ENCODE data around the gene ZNF566. TPM values are rescaled to one million over a fixed set of nuclear protein-coding genes. Genes with fewer than 3 reads are reported as not detected.

The ZNF566 gene
- total and polyA plus RNA-seq, 2 of the 13 experiments (the other 11 are each of a cell fraction or from before 2014, with no cell fraction given) = 4.8 to 13.7 TPM

DNA sequence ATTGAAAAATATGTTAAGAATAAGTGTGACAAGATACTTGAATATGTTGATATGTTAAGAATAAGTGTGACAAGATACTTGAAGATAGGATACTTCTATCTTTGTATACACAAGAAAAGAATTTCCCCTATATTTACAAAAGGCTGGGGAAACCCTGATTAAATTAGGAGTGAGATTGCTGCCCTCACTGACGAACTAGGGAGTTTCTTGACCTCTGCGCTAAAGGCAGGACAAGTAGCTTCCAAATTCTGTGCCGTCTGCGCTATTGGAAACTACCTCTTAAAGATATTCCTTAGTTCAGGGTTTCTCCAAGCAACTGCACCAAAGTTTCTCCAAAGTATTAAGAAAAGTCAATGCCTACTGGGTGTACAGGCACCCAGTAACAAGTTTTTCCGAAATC lies 38.0 kb upstream of the ZNF566 start:
- intact Hi-C loops (cut with micrococcal nuclease; ENCODE audit: unreplicated experiment) = loop anchor here (2.0 kb wide), 1 partner anchor 39 kb away; the partner anchor contains the start of gene ZNF566
- Histone ChIP-seq H3K27ac (ENCODE audit: extremely low read length, insufficient read depth, low read length) (peak overlapping the region; percentile 86), H3K79me2 (ENCODE audit: insufficient read depth, low read length) (peaks cover 23% of the 10 kb centered on the region), H3K9me3 (ENCODE audit: low read length) (peaks cover 18% of the 10 kb centered on the region), H3K36me3 (replicated peaks in 1 of 2; ENCODE audit: control insufficient read depth in 1 of 2, insufficient read depth in 2 of 2, low read length in 2 of 2) (peaks cover 0 to 12% of the 10 kb centered on the region in 2 experiments; a peak in 2 of 5 replicates), H3K4me1 (ENCODE audit: insufficient read depth, low read length) (peaks cover 18% of the 10 kb centered on the region), H2AFZ (ENCODE audit: low read length) (no peak overlapping the region), H3K4me2 (ENCODE audit: low read depth, low read length) (peak overlapping the region; percentile 100), H3K27me3 (ENCODE audit: control insufficient read depth in 1 of 2, insufficient read depth in 2 of 2, low read length in 2 of 2) (no peaks in the 10 kb centered on the region; a peak in 1 of 5 replicates), H3K4me3 (replicated peaks in 1 of 3; ENCODE audit: insufficient read depth in 1 of 3, low read depth in 2 of 3, low read length in 3 of 3) (peak overlapping the region; percentile 73 to 93 (median 85); a peak in 5 of 6 replicates), H3K9ac (ENCODE audit: insufficient read depth, low read depth, low read length) (peak overlapping the region; percentile 90), H4K20me1 (ENCODE audit: insufficient read depth, low read length) (no peaks in the 10 kb centered on the region)
- TF ChIP-seq, protein P1, sequence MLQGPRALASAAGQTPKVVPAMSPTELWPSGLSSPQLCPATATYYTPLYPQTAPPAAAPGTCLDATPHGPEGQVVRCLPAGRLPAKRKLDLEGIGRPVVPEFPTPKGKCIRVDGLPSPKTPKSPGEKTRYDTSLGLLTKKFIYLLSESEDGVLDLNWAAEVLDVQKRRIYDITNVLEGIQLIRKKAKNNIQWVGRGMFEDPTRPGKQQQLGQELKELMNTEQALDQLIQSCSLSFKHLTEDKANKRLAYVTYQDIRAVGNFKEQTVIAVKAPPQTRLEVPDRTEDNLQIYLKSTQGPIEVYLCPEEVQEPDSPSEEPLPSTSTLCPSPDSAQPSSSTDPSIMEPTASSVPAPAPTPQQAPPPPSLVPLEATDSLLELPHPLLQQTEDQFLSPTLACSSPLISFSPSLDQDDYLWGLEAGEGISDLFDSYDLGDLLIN (CRISPR knock-in tag; IDR thresholded peaks at IDR 0.05; ENCODE audit: borderline replicate concordance) = no peak
- TF ChIP-seq ZFY (CRISPR knock-in tag; IDR thresholded peaks at IDR 0.05) (no peak), MED1 (CRISPR knock-in tag; IDR thresholded peaks at IDR 0.05) (no peak), FOXO1 (CRISPR knock-in tag; IDR thresholded peaks at IDR 0.05) (no peak), TOE1 (CRISPR knock-in tag; IDR thresholded peaks at IDR 0.05) (no peak)
- no peak for DNase-seq (ENCODE audit: low spot score)
- ATAC-seq = no peak
- ChIA-PET POLR2A (interaction anchor here (1.6 kb wide), 1 partner anchor 78 kb away, joined by 11 read pairs; the partner anchor contains the start of gene ZNF382), CTCF (ENCODE audit: low intra/inter-chr PET ratio, low total read pairs) (no interaction called here)
- 10% methylated on average over 5 of the region's 5 CpGs for WGBS (ENCODE audit: low lambda C conversion rate)
- TSS peak; percentile 77 for BruUV-seq (replicated peaks)
- no peak for FAIRE-seq
- in situ Hi-C loops (cut with HindIII; ENCODE audit: extremely low pct_ligation_motif_present, low pct_unique_long_range_greater_than_20kb) = no loop called here

DNA sequence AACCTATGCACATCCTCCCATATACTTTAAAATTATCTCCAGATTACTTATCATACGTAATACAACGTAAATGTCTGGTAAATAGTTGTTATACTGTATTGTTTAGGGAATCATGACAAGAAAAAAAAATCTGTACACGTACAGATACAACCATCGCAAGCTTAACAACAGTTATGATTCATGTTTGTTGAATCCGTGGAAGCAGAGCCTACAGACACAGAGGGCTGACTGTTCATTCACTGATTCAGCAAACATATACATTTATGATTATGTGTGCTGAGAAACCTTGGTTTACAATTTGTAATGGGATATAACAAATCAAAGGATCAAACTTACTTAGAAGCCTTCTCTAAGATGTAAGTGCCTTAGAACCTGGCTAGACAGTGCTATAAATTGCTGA lies 37.2 kb upstream of the ZNF566 start:
- no peak for FAIRE-seq
- in situ Hi-C loops (cut with HindIII; ENCODE audit: extremely low pct_ligation_motif_present, low pct_unique_long_range_greater_than_20kb) = no loop called here
- H3K4me1 ChIP-seq (ENCODE audit: insufficient read depth, low read length) = peaks cover 18% of the 10 kb centered on the region
- no peak for TF ChIP-seq SAP130 (CRISPR knock-in tag; IDR thresholded peaks at IDR 0.05; ENCODE audit: low read depth)
- no peak for TF ChIP-seq ZNF562 (CRISPR knock-in tag; IDR thresholded peaks at IDR 0.05; ENCODE audit: borderline replicate concordance)
- TF ChIP-seq MAFG (CRISPR knock-in tag; IDR thresholded peaks at IDR 0.05) = no peak
- no peak for TF ChIP-seq NFE2 (CRISPR knock-in tag; IDR thresholded peaks at IDR 0.05)
- no peak for TF ChIP-seq ZNF678 (CRISPR knock-in tag; IDR thresholded peaks at IDR 0.05)
- TF ChIP-seq ZNF564 (CRISPR knock-in tag; IDR thresholded peaks at IDR 0.05) = no peak
- TF ChIP-seq ASH2L (IDR thresholded peaks at IDR 0.05; ENCODE audit: insufficient read length, low read depth, low read length) = no peak
- no peak for TF ChIP-seq SMAD3 (CRISPR knock-in tag; IDR thresholded peaks at IDR 0.05)
- TF ChIP-seq ZNF891 (CRISPR knock-in tag; IDR thresholded peaks at IDR 0.05) = no peak
- TF ChIP-seq IRF2 (CRISPR knock-in tag; IDR thresholded peaks at IDR 0.05) = no peak
- TF ChIP-seq, protein P2, sequence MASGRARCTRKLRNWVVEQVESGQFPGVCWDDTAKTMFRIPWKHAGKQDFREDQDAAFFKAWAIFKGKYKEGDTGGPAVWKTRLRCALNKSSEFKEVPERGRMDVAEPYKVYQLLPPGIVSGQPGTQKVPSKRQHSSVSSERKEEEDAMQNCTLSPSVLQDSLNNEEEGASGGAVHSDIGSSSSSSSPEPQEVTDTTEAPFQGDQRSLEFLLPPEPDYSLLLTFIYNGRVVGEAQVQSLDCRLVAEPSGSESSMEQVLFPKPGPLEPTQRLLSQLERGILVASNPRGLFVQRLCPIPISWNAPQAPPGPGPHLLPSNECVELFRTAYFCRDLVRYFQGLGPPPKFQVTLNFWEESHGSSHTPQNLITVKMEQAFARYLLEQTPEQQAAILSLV (CRISPR knock-in tag; IDR thresholded peaks at IDR 0.05; ENCODE audit: borderline replicate concordance) = no peak
- TF ChIP-seq SP1 (IDR thresholded peaks at IDR 0.05) = no peak
- TF ChIP-seq SP1 (CRISPR knock-in tag; IDR thresholded peaks at IDR 0.05) = no peak
- H3K36me3 ChIP-seq (replicated peaks in 1 of 2; ENCODE audit: control insufficient read depth in 1 of 2, insufficient read depth in 2 of 2, low read length in 2 of 2) = peaks cover 1 to 14% of the 10 kb centered on the region in 2 experiments; a peak in 3 of 5 replicates
- no peaks in the 10 kb centered on the region for H4K20me1 ChIP-seq (ENCODE audit: insufficient read depth, low read length)
- peaks cover 13% of the 10 kb centered on the region for H3K9me3 ChIP-seq (ENCODE audit: low read length)
- H3K27ac ChIP-seq (ENCODE audit: extremely low read length, insufficient read depth, low read length) = no peak overlapping the region
- no peak for ATAC-seq
- intact Hi-C loops (cut with micrococcal nuclease; ENCODE audit: unreplicated experiment) = loop anchor here (2.0 kb wide), 1 partner anchor 38 kb away; the partner anchor contains the start of gene ZNF566
- POLR2A ChIA-PET = no interaction called here
- peak overlapping the region; percentile 90; the same call in 1 of the 2 replicates for H3K9ac ChIP-seq (ENCODE audit: insufficient read depth, low read depth, low read length)
- H2AFZ ChIP-seq (ENCODE audit: low read length) = no peak overlapping the region
- CTCF ChIA-PET (ENCODE audit: low intra/inter-chr PET ratio, low total read pairs) = no interaction called here
- peaks cover 23% of the 10 kb centered on the region for H3K79me2 ChIP-seq (ENCODE audit: insufficient read depth, low read length)
- BruUV-seq (replicated peaks) = no TSS peak
- 90% methylated on average over 5 of the region's 5 CpGs for WGBS (ENCODE audit: low lambda C conversion rate)
- peak overlapping the region; percentile 11 to 85 (median 73); a peak in 4 of 6 replicates for H3K4me3 ChIP-seq (replicated peaks in 1 of 3; ENCODE audit: insufficient read depth in 1 of 3, low read depth in 2 of 3, low read length in 3 of 3)
- peak overlapping the region; percentile 100 for H3K4me2 ChIP-seq (ENCODE audit: low read depth, low read length)
- no peak for DNase-seq (ENCODE audit: low spot score)
- H3K27me3 ChIP-seq (ENCODE audit: control insufficient read depth in 1 of 2, insufficient read depth in 2 of 2, low read length in 2 of 2) = no peaks in the 10 kb centered on the region; a peak in 1 of 5 replicates
